Neuron (in vitro differentiated cells): ENCODE results near the gene PLCD1.
"Not testable (repeated sequence)": the region's sequence is repeated elsewhere in the genome, so short reads cannot be mapped to it uniquely, and the experiment has no call there.

Source experiments
- H2AFZ ChIP-seq: one replicate; pipeline ENCODE4 v1.6.1; 2013; ENCODE audit warnings: low read depth, mild to moderate bottlenecking, inconsistent platforms, low read length, moderate library complexity
- H3K27me3 ChIP-seq: one replicate; pipeline ENCODE4 v1.6.1; 2013; ENCODE audit warnings: low read length; ENCODE audit not compliant: insufficient read depth
- H3K36me3 ChIP-seq: one replicate; pipeline ENCODE4 v1.6.1; 2013; ENCODE audit warnings: low read length; ENCODE audit not compliant: insufficient read depth
- H3K4me1 ChIP-seq: one replicate; pipeline ENCODE4 v1.6.1; 2013; ENCODE audit warnings: low read length; ENCODE audit not compliant: insufficient read depth
- H3K4me3 ChIP-seq: 2 replicates; pipeline ENCODE4 v1.5.1; 2013; ENCODE audit warnings: mild to moderate bottlenecking, low read length, moderate library complexity
- H3K9me3 ChIP-seq: one replicate; pipeline ENCODE4 v1.6.1; 2013; ENCODE audit warnings: low read length

PLCD1 gene

GRCh38 chr3:38047896-38048295 is 18.5 kb upstream of the PLCD1 start:
- no peak overlapping the region for H2AFZ ChIP-seq
- H3K4me1 ChIP-seq: peaks cover 12% of the 10 kb centered on the region
- no peaks in the 10 kb centered on the region for H3K27me3 ChIP-seq
- no peaks in the 10 kb centered on the region for H3K36me3 ChIP-seq
- peaks cover 3% of the 10 kb centered on the region for H3K9me3 ChIP-seq
- H3K4me3 ChIP-seq: no peak overlapping the region

DNA sequence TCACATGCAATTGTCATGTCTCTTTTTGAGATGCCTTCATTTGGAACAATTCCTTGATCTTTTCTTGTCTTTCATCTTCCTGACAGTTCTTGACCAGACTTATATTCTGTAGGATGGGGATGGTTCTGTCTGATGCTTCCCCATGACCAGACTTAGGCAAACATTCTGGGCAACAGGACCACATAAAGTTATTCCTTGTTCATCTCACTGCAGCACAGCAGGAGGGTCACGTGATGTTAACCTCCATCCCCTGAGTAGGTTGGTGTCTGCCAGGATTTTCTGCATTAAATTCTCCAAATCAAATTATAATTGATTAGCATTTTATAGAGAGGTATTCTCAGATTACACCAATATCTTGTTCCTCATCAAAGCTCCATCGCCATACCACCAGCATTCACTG is 17.4 kb upstream of the PLCD1 start:
- H2AFZ ChIP-seq: no peak overlapping the region
- H3K9me3 ChIP-seq: no peaks in the 10 kb centered on the region
- H3K27me3 ChIP-seq: no peaks in the 10 kb centered on the region
- H3K36me3 ChIP-seq: no peaks in the 10 kb centered on the region
- no peak overlapping the region for H3K4me3 ChIP-seq
- H3K4me1 ChIP-seq: peaks cover 12% of the 10 kb centered on the region

DNA sequence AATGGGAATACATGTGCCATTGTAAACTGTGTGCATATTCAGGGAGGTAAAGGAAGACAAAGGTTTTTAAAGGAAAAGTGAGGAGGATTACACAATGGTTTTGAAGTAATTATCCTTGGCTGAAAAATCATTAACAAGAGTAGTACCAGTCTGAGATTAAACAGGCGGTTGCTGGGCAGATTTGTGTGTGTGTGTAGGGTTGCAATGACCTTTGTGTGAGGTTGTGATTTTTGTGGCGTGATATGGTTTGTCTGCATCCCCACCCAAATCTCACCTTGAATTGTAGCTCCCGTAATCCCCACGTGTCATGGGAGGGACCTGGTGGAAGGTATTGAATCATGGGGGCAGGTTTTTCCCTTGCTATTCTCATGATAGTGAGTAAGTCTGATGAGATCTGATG is 16.6 kb upstream of the PLCD1 start:
- Histone ChIP-seq H3K27me3 (no peaks in the 10 kb centered on the region), H2AFZ (no peak overlapping the region), H3K9me3 (no peaks in the 10 kb centered on the region), H3K4me3 (no peak overlapping the region), H3K4me1 (peaks cover 12% of the 10 kb centered on the region), H3K36me3 (no peaks in the 10 kb centered on the region)

- Histone ChIP-seq H3K27me3 (peaks cover 11% of the 10 kb centered on the region), H3K9me3 (no peaks in the 10 kb centered on the region), H3K36me3 (no peaks in the 10 kb centered on the region), H3K4me3 (no peak overlapping the region), H2AFZ (no peak overlapping the region), H3K4me1 (no peaks in the 10 kb centered on the region)
Measured at GRCh38 chr3:38043486-38043885, 14.0 kb upstream of the PLCD1 start.

- peaks cover 14% of the 10 kb centered on the region for H3K27me3 ChIP-seq
- no peak overlapping the region for H3K4me3 ChIP-seq
- no peaks in the 10 kb centered on the region for H3K36me3 ChIP-seq
- no peaks in the 10 kb centered on the region for H3K4me1 ChIP-seq
- H3K9me3 ChIP-seq: no peaks in the 10 kb centered on the region
- H2AFZ ChIP-seq: no peak overlapping the region
Measured at GRCh38 chr3:38040401-38040800, 11.0 kb upstream of the PLCD1 start.

GRCh38 chr3:38039899-38040261 is 10.4 kb upstream of the PLCD1 start:
- peaks cover 14% of the 10 kb centered on the region for H3K27me3 ChIP-seq
- H3K4me1 ChIP-seq: no peaks in the 10 kb centered on the region
- H3K9me3 ChIP-seq: no peaks in the 10 kb centered on the region
- peak overlapping the region; percentile 27 for H2AFZ ChIP-seq
- H3K36me3 ChIP-seq: no peaks in the 10 kb centered on the region
- no peak overlapping the region for H3K4me3 ChIP-seq

DNA sequence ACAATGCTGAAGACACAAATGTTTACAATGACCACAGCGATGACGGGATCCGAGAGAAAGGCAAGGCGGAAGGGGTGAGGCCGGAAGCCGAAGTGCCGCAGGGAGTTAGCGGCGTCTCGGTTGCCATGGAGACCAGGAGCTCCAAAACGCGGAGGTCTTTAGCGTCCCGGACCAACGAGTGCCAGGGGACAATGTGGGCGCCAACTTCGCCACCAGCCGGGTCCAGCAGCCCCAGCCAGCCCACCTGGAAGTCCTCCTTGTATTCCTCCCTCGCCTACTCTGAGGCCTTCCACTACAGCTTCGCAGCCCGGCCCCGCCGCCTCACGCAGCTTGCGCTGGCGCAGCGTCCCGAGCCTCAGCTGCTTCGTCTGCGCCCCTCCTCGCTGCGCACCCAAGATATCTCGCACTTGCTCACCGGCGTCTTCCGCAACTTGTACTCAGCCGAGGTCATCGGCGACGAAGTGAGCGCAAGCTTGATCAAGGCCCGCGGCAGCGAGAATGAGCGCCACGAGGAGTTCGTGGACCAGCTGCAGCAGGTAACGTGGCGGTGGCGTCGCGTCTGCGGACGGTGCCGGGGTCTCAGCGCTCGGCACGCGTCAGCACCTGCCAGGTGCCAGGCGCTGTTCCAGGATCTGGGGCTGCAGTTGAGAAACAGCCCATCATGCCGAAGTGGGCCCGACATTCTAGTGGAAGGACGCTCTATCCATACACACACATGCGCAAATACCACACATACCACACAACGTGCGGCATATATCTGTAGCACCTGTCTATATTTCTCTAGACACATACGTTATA is 9.9 kb upstream of the PLCD1 start, which contains the start of gene DLEC1:
Gene DLEC1, plus strand, starts transcription at position 108 of the 798 bp plus-strand sequence. Its CDS starts 18 bp downstream, at position 126.
- Histone ChIP-seq H3K4me3 (peak within 1 kb of the TSS; percentile 32), H2AFZ (peak within 1 kb of the TSS; percentile 27), H3K9me3 (no peaks in the 10 kb centered on the region), H3K4me1 (no peaks in the 10 kb centered on the region), H3K27me3 (peaks cover 14% of the 10 kb centered on the region), H3K36me3 (no peaks in the 10 kb centered on the region)

DNA sequence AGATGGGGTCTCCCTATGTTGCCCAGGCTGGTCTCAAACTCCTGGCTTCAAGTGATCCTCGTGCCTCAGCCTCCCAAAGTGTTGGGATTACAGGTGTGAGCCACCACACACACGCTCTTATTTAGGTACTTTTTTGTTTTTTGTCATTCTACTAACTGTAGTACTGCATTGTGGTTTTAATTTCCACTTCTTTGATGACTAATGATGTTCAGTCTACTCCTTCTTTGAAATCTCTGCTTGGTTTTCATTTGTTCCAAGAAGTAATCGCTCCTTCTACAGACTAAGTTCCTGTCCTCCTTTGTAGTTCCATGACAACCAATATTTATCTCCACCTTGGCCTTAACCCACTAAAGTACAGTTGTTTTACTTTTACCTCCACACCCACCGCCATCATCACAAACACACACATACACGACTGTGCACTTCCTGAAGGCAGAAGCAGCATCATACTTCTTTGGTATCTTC is 9.0 kb upstream of the PLCD1 start:
- Histone ChIP-seq H3K4me3 (peak overlapping the region; percentile 32), H3K27me3 (peaks cover 14% of the 10 kb centered on the region), H3K4me1 (no peaks in the 10 kb centered on the region), H3K36me3 (no peaks in the 10 kb centered on the region), H2AFZ (peak overlapping the region; percentile 27), H3K9me3 (no peaks in the 10 kb centered on the region)

DNA sequence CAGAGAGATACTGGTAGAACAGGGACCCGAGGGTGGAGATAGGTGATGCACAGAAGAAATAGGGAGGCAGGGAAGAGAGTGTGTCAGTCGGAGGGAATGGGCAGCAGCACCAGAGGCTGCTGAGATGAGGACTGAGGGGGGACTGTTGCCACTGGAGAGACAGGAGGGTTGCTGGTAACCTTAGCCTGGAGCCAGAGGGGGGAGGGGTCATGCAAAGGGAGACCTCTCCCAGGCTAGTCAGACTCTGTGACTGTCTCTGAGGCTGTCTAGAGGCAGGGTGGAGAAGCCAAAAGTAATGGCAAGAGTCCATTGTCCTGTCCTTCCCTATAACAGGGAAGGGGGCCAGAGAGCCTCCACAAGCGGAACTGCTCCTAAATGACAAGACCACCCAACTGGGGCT is 7.5 kb upstream of the PLCD1 start:
- Histone ChIP-seq H3K36me3 (no peaks in the 10 kb centered on the region), H3K9me3 (no peaks in the 10 kb centered on the region), H3K4me1 (no peaks in the 10 kb centered on the region), H3K27me3 (peaks cover 16% of the 10 kb centered on the region), H3K4me3 (no peak overlapping the region), H2AFZ (no peak overlapping the region)

DNA sequence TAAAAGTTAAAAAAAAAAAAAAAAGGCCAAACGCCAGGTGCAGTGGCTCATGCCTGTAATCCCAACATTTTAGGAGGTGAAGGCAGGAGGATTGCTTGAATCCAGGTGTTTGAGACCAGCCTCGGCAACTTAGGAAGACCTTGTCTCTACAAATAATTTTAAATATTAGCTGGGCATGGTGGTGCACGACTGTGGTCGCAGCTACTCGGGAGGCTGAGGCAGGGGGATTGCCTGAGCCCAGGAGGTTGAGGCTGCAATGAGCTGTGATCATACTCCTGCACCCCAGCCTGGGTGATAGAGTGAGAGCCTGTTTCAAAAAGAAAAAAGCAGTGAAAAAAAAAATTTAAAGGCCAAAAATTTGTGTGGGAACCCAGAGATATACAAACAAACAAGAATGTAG is 6.8 kb upstream of the PLCD1 start:
- H3K27me3 ChIP-seq: peaks cover 17% of the 10 kb centered on the region
- H3K9me3 ChIP-seq: no peaks in the 10 kb centered on the region
- no peak overlapping the region for H2AFZ ChIP-seq
- no peaks in the 10 kb centered on the region for H3K36me3 ChIP-seq
- H3K4me3 ChIP-seq: no peak overlapping the region
- H3K4me1 ChIP-seq: no peaks in the 10 kb centered on the region

DNA sequence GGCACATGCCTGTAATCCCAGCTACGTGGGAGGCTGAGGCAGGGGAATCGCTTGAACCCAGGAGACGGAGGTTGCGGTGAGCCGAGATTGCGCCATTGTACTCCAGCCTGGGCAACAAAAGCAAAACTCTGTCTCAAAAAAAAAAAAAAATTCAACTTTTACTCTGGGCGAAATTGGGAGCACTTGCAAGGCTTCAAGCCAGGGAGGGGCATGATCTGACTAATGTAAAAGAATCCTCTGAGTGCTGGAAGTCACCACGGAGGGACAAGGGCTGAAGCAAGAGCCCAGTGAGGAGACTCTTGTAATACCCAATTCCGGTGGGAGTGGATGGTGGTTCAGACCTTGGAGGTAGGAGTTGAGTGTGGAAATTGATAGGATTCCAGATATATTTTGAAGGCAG is 4.9 kb upstream of the PLCD1 start:
- not testable (repeated sequence) for H3K4me1 ChIP-seq, H2AFZ ChIP-seq, H3K9me3 ChIP-seq, H3K27me3 ChIP-seq, H3K36me3 ChIP-seq, H3K4me3 ChIP-seq

GRCh38 chr3:38033586-38033985 is 4.1 kb upstream of the PLCD1 start:
- H3K9me3 ChIP-seq, H3K4me1 ChIP-seq, H3K4me3 ChIP-seq, H3K27me3 ChIP-seq, H2AFZ ChIP-seq, H3K36me3 ChIP-seq: not testable (repeated sequence)

DNA sequence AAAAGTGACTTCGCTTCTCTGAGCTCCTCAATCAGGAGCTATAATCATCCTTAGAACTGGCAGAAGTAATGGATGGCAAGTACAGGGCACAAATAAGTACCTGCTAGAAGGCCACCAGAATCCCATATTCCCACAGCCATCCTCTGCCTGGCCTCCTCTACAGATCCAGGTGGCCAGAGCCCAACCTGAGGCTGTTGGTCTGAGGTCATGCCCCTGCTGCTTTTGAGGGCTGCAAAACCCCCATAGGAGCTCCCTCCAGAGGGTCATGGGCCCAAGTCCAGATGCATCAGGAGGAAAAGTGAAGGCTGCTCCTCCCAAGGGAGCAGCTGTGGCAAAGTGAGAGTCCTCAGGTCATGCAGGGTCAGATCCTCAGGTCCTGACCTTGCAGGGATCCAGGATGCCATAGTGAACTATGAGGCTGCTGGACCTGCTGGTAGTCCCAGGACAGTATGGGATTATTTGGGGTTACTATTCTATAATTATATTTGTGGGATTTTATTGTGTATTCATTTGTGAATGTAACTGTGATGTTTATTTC is 3.0 kb upstream of the PLCD1 start:
- H3K27me3 ChIP-seq: peaks cover 6% of the 10 kb centered on the region
- H2AFZ ChIP-seq: no peak overlapping the region
- H3K4me1 ChIP-seq: peaks cover 19% of the 10 kb centered on the region
- no peaks in the 10 kb centered on the region for H3K9me3 ChIP-seq
- H3K4me3 ChIP-seq: no peak overlapping the region
- H3K36me3 ChIP-seq: peaks cover 7% of the 10 kb centered on the region
